HuH-7 (cell line): ENCODE measurements around the gene FPR1.

Experiments used
- DNase-seq: peaks from one replicate; pipeline ENCODE4 v3.0.0; 2011; ENCODE audit warnings: low spot score

The FPR1 gene

GRCh38 chr19:51737389-51737788 lies 14.3 kb downstream of the FPR1 start:
- no peak for DNase-seq

- DNase-seq = no peak
Observed at GRCh38 chr19:51735759-51736449, 15.8 kb downstream of the FPR1 start.

GRCh38 chr19:51733742-51734522 lies 17.7 kb downstream of the FPR1 start:
- no peak for DNase-seq

- no peak for DNase-seq
Observed at GRCh38 chr19:51729781-51730180, 21.9 kb downstream of the FPR1 start.

GRCh38 chr19:51727349-51727880 lies 24.3 kb downstream of the FPR1 start:
- DNase-seq = no peak

GRCh38 chr19:51726049-51726448 lies 25.6 kb downstream of the FPR1 start:
- DNase-seq = no peak

GRCh38 chr19:51724543-51724942 lies 27.1 kb downstream of the FPR1 start:
- no peak for DNase-seq

- DNase-seq = no peak
Observed at GRCh38 chr19:51722492-51722891, 29.2 kb downstream of the FPR1 start.

GRCh38 chr19:51721905-51722304 lies 29.8 kb downstream of the FPR1 start:
- DNase-seq = no peak

- DNase-seq = no peak
Observed at GRCh38 chr19:51719251-51719988, 32.3 kb downstream of the FPR1 start.

GRCh38 chr19:51716925-51717324 lies 34.8 kb downstream of the FPR1 start:
- no peak for DNase-seq

- DNase-seq = no peak
Observed at GRCh38 chr19:51715850-51716249, 35.8 kb downstream of the FPR1 start.

GRCh38 chr19:51714848-51715247 lies 36.8 kb downstream of the FPR1 start:
- no peak for DNase-seq

GRCh38 chr19:51713319-51714285 lies 38.1 kb downstream of the FPR1 start:
- no peak for DNase-seq

GRCh38 chr19:51712461-51713081 lies 39.1 kb downstream of the FPR1 start:
- DNase-seq = peak; percentile 59

GRCh38 chr19:51711702-51712101 lies 40.0 kb downstream of the FPR1 start:
- no peak for DNase-seq

- DNase-seq = no peak
Observed at GRCh38 chr19:51710163-51710562, 41.5 kb downstream of the FPR1 start.

GRCh38 chr19:51709575-51709974 lies 42.1 kb downstream of the FPR1 start:
- no peak for DNase-seq

- DNase-seq = no peak
Observed at GRCh38 chr19:51708811-51709210, 42.9 kb downstream of the FPR1 start.

- no peak for DNase-seq
Observed at GRCh38 chr19:51706885-51707284, 44.8 kb downstream of the FPR1 start.

GRCh38 chr19:51706296-51706695 lies 45.4 kb downstream of the FPR1 start:
- DNase-seq = no peak
